Endothelial cell (in vitro differentiated cells): ENCODE measurements around the gene ARL14. TPM values are rescaled to one million over a fixed set of nuclear protein-coding genes. Genes with fewer than 3 reads are reported as not detected.

Experiments used
- DNase-seq: peaks from one replicate; pipeline ENCODE4 v3.0.0; 2021; ENCODE audit warnings: low spot score
- H3K27ac Mint-ChIP-seq: one replicate; pipeline ENCODE4 v1.8.0; 2021; ENCODE audit warnings: mixed read lengths, inconsistent platforms; ENCODE audit not compliant: unreplicated experiment
- H3K27me3 Mint-ChIP-seq: one replicate; pipeline ENCODE4 v1.8.0; 2021; ENCODE audit warnings: mild to moderate bottlenecking, moderate library complexity, mixed read lengths, inconsistent platforms; ENCODE audit not compliant: unreplicated experiment
- H3K36me3 Mint-ChIP-seq: one replicate; pipeline ENCODE4 v1.8.0; 2021; ENCODE audit warnings: mild to moderate bottlenecking, low read depth, mixed read lengths, inconsistent platforms; ENCODE audit not compliant: unreplicated experiment
- H3K4me1 Mint-ChIP-seq: one replicate; pipeline ENCODE4 v1.8.0; 2021; ENCODE audit warnings: mild to moderate bottlenecking, mixed read lengths, inconsistent platforms; ENCODE audit not compliant: unreplicated experiment
- H3K4me3 Mint-ChIP-seq: one replicate; pipeline ENCODE4 v1.8.0; 2021; ENCODE audit warnings: mild to moderate bottlenecking, mixed read lengths, inconsistent platforms; ENCODE audit not compliant: unreplicated experiment
- H3K9me3 Mint-ChIP-seq: one replicate; pipeline ENCODE4 v1.8.0; 2021; ENCODE audit warnings: mixed read lengths, inconsistent platforms; ENCODE audit not compliant: unreplicated experiment
- total RNA-seq: library from RNA; stranded (reverse); fragmentation: NEBNext Ultra II Directional; extraction: Animal tissue kit (Norgen Biotek cat#: 25700); gene quantifications from one replicate; pipeline ENCODE4 v1.2.1, GENCODE V29; 2021; ENCODE audit not compliant: unreplicated experiment
- TF ChIP-seq, protein P1 (sequence below): fragments of 200-600 bp; sonication (generic); IDR thresholded peaks from one replicate; pipeline ENCODE4 v1.5.0; 2021; ENCODE audit warnings: antibody characterized with exemption; ENCODE audit not compliant: unreplicated experiment

The ARL14 gene
- total RNA-seq, 1 donor from 2014 or later: not detected

DNA sequence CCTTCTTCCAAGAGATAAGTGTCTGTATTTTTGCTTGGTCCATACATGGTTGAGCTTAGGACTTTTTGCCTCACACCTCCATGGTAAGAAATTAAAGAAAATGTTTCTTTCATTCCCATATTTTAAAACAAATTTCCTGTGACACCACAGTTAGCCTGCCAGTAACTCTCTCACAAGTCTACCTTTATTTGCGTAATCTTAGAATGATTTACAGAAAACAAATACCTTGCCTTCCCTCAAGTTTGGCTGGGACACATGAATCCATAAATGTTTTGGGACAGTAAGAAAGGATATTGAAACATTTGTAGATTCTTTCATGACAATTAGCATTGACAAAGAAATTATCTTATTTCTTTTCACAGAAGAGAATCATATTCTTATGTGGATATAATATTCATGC is 3.8 kb upstream of the ARL14 start:
- Mint-ChIP-seq H3K36me3 (no peaks in the 10 kb centered on the region), H3K9me3 (no peaks in the 10 kb centered on the region), H3K27me3 (no peaks in the 10 kb centered on the region), H3K4me3 (no peak overlapping the region), H3K27ac (no peak overlapping the region), H3K4me1 (peaks cover 3% of the 10 kb centered on the region)
- no peak for DNase-seq
- TF ChIP-seq, protein P1, sequence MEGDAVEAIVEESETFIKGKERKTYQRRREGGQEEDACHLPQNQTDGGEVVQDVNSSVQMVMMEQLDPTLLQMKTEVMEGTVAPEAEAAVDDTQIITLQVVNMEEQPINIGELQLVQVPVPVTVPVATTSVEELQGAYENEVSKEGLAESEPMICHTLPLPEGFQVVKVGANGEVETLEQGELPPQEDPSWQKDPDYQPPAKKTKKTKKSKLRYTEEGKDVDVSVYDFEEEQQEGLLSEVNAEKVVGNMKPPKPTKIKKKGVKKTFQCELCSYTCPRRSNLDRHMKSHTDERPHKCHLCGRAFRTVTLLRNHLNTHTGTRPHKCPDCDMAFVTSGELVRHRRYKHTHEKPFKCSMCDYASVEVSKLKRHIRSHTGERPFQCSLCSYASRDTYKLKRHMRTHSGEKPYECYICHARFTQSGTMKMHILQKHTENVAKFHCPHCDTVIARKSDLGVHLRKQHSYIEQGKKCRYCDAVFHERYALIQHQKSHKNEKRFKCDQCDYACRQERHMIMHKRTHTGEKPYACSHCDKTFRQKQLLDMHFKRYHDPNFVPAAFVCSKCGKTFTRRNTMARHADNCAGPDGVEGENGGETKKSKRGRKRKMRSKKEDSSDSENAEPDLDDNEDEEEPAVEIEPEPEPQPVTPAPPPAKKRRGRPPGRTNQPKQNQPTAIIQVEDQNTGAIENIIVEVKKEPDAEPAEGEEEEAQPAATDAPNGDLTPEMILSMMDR: no peak

DNA sequence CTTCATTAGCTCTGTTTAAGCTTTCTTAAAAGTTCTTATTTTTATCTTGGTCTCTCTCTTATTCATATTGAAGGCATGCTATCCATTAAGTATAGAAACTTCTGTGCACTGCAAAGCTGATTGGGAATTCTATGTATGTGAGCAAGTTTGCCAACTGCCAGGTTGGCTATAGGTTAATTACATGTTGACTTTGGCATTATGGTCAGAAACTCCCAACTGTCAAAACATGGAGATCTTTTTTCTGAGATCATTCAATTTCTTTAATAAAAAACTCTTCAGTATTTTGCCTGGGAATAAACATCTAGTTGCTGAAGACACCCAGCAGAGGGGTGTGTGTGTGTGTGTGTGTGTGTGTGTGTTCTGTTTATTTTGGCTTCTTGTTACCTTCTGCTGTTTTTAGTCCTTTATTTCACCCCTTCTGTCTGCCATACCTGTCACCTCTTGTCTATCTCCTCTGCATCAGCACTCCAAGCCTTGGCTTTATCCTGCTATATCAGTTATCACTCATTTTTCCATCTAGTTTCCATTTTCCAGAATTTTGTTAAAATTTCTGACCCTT is 1.3 kb upstream of the ARL14 start:
- Mint-ChIP-seq H3K4me1 (peaks cover 8% of the 10 kb centered on the region), H3K9me3 (no peaks in the 10 kb centered on the region), H3K27me3 (no peaks in the 10 kb centered on the region), H3K4me3 (no peak overlapping the region), H3K27ac (no peak overlapping the region), H3K36me3 (no peaks in the 10 kb centered on the region)
- TF ChIP-seq, protein P1: no peak
- no peak for DNase-seq

DNA sequence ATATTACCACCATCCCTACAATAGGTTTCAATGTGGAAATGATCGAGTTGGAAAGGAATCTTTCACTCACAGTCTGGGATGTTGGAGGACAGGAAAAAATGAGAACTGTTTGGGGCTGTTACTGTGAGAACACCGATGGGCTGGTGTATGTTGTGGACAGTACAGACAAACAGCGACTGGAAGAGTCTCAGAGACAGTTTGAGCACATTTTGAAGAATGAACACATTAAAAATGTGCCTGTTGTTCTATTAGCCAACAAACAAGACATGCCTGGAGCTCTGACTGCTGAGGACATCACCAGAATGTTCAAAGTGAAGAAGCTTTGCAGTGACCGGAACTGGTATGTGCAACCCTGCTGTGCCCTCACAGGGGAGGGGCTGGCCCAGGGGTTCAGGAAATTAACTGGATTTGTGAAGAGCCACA is 510 bp downstream of the ARL14 start:
- Mint-ChIP-seq H3K4me1 (peaks cover 8% of the 10 kb centered on the region), H3K27ac (no peak overlapping the region), H3K4me3 (no peak overlapping the region), H3K36me3 (no peaks in the 10 kb centered on the region), H3K27me3 (no peaks in the 10 kb centered on the region), H3K9me3 (no peaks in the 10 kb centered on the region)
- TF ChIP-seq, protein P1: no peak
- no peak for DNase-seq

DNA sequence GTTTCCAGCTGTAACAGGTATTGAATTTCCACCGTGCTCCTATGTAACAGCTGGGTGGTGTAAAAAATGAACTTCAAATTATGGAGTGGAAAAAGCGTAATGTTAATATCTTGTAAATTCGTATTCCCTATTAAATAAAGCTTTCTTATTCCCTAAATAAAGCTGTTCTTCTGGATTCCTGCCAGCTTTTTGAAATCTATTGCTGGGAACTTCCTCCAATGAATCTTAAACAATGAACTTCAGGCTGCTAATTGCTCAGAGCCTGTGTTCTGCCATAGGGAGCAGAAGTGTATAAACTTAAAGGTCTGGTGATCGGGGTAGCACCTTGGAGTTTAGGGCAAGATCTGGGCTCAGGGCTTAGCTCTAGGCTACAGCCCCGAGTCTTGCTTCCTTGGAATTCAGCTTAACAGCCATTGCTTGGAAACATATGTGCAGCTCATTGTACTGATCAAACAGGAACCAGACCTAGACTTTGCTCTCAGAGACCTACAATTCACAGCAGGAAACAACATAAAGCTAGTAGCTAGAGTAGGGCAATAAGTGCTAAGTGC is 1.4 kb downstream of the ARL14 start:
- peaks cover 8% of the 10 kb centered on the region for H3K4me1 Mint-ChIP-seq
- DNase-seq: no peak
- H3K27ac Mint-ChIP-seq: no peak overlapping the region
- H3K27me3 Mint-ChIP-seq: no peaks in the 10 kb centered on the region
- no peaks in the 10 kb centered on the region for H3K9me3 Mint-ChIP-seq
- no peak overlapping the region for H3K4me3 Mint-ChIP-seq
- no peaks in the 10 kb centered on the region for H3K36me3 Mint-ChIP-seq
- TF ChIP-seq, protein P1: no peak

DNA sequence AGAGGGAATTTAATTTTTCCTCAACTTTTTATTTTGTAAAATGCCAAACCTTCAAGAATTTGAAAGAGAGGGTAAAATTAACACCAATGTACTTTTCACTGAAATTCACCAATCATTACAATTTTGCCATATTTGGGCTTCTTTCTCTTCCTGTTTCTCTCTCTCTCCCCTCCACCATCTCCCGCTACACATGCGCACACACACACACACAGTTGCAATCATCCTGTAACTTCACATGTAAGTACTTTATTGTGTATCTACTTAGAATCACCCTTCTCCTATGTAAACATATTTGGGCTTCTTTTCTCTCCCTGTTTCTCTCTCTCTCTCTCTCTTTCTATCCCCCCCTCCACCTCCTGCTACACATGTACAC is 7.4 kb downstream of the ARL14 start:
- Mint-ChIP-seq H3K27me3 (no peaks in the 10 kb centered on the region), H3K36me3 (no peaks in the 10 kb centered on the region), H3K4me3 (no peak overlapping the region), H3K9me3 (no peaks in the 10 kb centered on the region), H3K27ac (no peak overlapping the region), H3K4me1 (no peaks in the 10 kb centered on the region)
- TF ChIP-seq, protein P1: no peak
- DNase-seq: no peak
